ENCODE results near the gene AKAP9. TPM values are rescaled to one million over a fixed set of nuclear protein-coding genes. Genes with fewer than 3 reads are reported as not detected.
"Not testable (repeated sequence)": the region's sequence is repeated elsewhere in the genome, so short reads cannot be mapped to it uniquely, and the experiment has no call there.

Gene AKAP9
- total and polyA plus RNA-seq, 4 donors: 14.6 to 97.7 (median 57.0) TPM

- no peak for DNase-seq (ENCODE audit: low spot score)
- H3K9ac ChIP-seq (ENCODE audit: low read depth in 1 of 2, low read length in 2 of 2): no peak overlapping the region
- no peaks in the 10 kb centered on the region for H3K9me3 ChIP-seq (ENCODE audit: control insufficient read depth in 4 of 4, low read length in 3 of 4)
- H3K27ac ChIP-seq (ENCODE audit: low read depth in 1 of 2, low read length in 2 of 2): no peak overlapping the region
- no peaks in the 10 kb centered on the region for H3K36me3 ChIP-seq (ENCODE audit: control insufficient read depth in 4 of 4, insufficient read depth in 3 of 4, low read depth in 1 of 4, low read length in 3 of 4)
- no peak for TF ChIP-seq FOXA1 (IDR thresholded peaks at IDR 0.05)
- TF ChIP-seq CTCF (IDR thresholded peaks at IDR 0.05; ENCODE audit: low read depth, low read length, missing input control): no peak
- no peak for TF ChIP-seq JUND (IDR thresholded peaks at IDR 0.05)
- no peak for TF ChIP-seq YY1 (IDR thresholded peaks at IDR 0.05)
- no peak for TF ChIP-seq SP1 (IDR thresholded peaks at IDR 0.05)
- H3K4me1 ChIP-seq (ENCODE audit: control insufficient read depth in 4 of 4, insufficient read depth in 4 of 4, low read length in 3 of 4): no peaks in the 10 kb centered on the region
- WGBS: 98% methylated on average over 2 of the region's 2 CpGs
- no peak overlapping the region for H3K4me3 ChIP-seq (ENCODE audit: low read depth in 1 of 3, low read length in 3 of 3)
- H3K27me3 ChIP-seq (ENCODE audit: control insufficient read depth in 4 of 4, insufficient read depth in 4 of 4, low read length in 3 of 4): no peaks in the 10 kb centered on the region
These were observed 21.2 kb downstream of the AKAP9 start for GRCh38 chr7:91961816-91962215.

DNA sequence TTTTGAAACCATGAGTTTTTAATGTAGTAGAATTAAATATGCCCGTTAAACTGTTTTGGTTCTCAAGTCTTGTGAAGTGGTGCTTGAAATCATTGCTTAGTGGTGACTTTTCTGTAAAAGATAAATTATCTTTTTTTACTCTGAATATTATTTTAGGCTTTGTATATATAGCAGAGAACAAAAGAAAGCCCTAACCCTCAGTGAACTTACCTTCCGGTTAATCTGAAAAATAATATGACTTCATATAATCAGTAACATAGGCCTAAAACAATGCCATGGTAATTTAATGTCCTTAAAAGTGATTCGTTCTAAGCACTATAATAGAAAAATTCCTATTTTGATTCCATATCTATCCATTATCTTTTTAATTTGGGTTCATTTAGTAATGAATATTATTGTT lies 21.8 kb downstream of the AKAP9 start:
- Histone ChIP-seq H3K27ac (ENCODE audit: low read depth in 1 of 2, low read length in 2 of 2) (no peak overlapping the region), H3K4me1 (ENCODE audit: control insufficient read depth in 4 of 4, insufficient read depth in 4 of 4, low read length in 3 of 4) (no peaks in the 10 kb centered on the region), H3K9me3 (ENCODE audit: control insufficient read depth in 4 of 4, low read length in 3 of 4) (no peaks in the 10 kb centered on the region), H3K36me3 (ENCODE audit: control insufficient read depth in 4 of 4, insufficient read depth in 3 of 4, low read depth in 1 of 4, low read length in 3 of 4) (no peaks in the 10 kb centered on the region), H3K9ac (ENCODE audit: low read depth in 1 of 2, low read length in 2 of 2) (no peak overlapping the region), H3K27me3 (ENCODE audit: control insufficient read depth in 4 of 4, insufficient read depth in 4 of 4, low read length in 3 of 4) (no peaks in the 10 kb centered on the region), H3K4me3 (ENCODE audit: low read depth in 1 of 3, low read length in 3 of 3) (no peak overlapping the region)
- no peak for DNase-seq (ENCODE audit: low spot score)
- 91% methylated on average over 3 of the region's 3 CpGs for WGBS
- TF ChIP-seq HNF4A (conservative IDR thresholded peaks at IDR 0.05): no peak
- no peak for TF ChIP-seq TAF1 (conservative IDR thresholded peaks at IDR 0.05)
- TF ChIP-seq, protein P1, sequence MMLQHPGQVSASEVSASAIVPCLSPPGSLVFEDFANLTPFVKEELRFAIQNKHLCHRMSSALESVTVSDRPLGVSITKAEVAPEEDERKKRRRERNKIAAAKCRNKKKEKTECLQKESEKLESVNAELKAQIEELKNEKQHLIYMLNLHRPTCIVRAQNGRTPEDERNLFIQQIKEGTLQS (IDR thresholded peaks at IDR 0.05): no peak
- no peak for TF ChIP-seq RAD21 (IDR thresholded peaks at IDR 0.05)

DNA sequence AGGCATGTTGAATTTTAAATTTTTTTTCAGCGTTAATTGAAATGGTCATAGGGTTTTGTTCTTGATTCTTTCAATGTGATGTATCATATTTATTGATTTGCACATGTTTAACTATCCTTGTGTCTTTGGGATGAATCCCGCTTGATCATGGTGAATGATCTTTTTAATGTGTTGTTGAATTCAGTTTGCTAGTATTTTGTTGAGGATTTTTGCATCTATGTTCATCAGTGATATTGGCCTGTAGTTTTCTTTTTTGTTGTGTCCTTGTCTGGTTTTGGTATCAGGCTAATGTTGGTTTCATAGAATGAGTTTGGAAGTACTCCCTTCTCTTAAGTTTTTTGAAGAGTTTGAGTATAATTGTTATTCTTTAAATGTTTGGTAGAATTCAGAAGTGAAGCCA lies 26.9 kb downstream of the AKAP9 start:
- not testable (repeated sequence) for H3K4me3 ChIP-seq (ENCODE audit: low read depth in 1 of 3, low read length in 3 of 3); H3K9me3 ChIP-seq (ENCODE audit: control insufficient read depth in 4 of 4, low read length in 3 of 4)
- 99% methylated on average over 2 of the region's 2 CpGs for WGBS

GRCh38 chr7:91973639-91974038 lies 33.0 kb downstream of the AKAP9 start:
- H3K36me3 ChIP-seq (ENCODE audit: control insufficient read depth in 4 of 4, insufficient read depth in 3 of 4, low read depth in 1 of 4, low read length in 3 of 4): peaks cover 0 to 3% (median 3%) of the 10 kb centered on the region in 4 donors
- no peak overlapping the region for H3K27ac ChIP-seq (ENCODE audit: low read depth in 1 of 2, low read length in 2 of 2)
- peaks cover 0 to 4% (median 0%) of the 10 kb centered on the region in 4 donors for H3K4me1 ChIP-seq (ENCODE audit: control insufficient read depth in 4 of 4, insufficient read depth in 4 of 4, low read length in 3 of 4)
- no peak for DNase-seq (ENCODE audit: low spot score)
- no peak overlapping the region for H3K4me3 ChIP-seq (ENCODE audit: low read depth in 1 of 3, low read length in 3 of 3)
- no peak overlapping the region for H3K9ac ChIP-seq (ENCODE audit: low read depth in 1 of 2, low read length in 2 of 2)
- H3K27me3 ChIP-seq (ENCODE audit: control insufficient read depth in 4 of 4, insufficient read depth in 4 of 4, low read length in 3 of 4): no peaks in the 10 kb centered on the region
- H3K9me3 ChIP-seq (ENCODE audit: control insufficient read depth in 4 of 4, low read length in 3 of 4): no peaks in the 10 kb centered on the region
- 73% methylated on average over 5 of the region's 5 CpGs for WGBS
- TF ChIP-seq, protein P2, sequence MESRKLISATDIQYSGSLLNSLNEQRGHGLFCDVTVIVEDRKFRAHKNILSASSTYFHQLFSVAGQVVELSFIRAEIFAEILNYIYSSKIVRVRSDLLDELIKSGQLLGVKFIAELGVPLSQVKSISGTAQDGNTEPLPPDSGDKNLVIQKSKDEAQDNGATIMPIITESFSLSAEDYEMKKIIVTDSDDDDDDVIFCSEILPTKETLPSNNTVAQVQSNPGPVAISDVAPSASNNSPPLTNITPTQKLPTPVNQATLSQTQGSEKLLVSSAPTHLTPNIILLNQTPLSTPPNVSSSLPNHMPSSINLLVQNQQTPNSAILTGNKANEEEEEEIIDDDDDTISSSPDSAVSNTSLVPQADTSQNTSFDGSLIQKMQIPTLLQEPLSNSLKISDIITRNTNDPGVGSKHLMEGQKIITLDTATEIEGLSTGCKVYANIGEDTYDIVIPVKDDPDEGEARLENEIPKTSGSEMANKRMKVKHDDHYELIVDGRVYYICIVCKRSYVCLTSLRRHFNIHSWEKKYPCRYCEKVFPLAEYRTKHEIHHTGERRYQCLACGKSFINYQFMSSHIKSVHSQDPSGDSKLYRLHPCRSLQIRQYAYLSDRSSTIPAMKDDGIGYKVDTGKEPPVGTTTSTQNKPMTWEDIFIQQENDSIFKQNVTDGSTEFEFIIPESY (IDR thresholded peaks at IDR 0.05): no peak

More for the DNA sequence above, 26.9 kb downstream of the AKAP9 start:
- H3K27me3 ChIP-seq (ENCODE audit: control insufficient read depth in 4 of 4, insufficient read depth in 4 of 4, low read length in 3 of 4); DNase-seq (ENCODE audit: low spot score); H3K4me1 ChIP-seq (ENCODE audit: control insufficient read depth in 4 of 4, insufficient read depth in 4 of 4, low read length in 3 of 4); H3K36me3 ChIP-seq (ENCODE audit: control insufficient read depth in 4 of 4, insufficient read depth in 3 of 4, low read depth in 1 of 4, low read length in 3 of 4); H3K27ac ChIP-seq (ENCODE audit: low read depth in 1 of 2, low read length in 2 of 2); H3K9ac ChIP-seq (ENCODE audit: low read depth in 1 of 2, low read length in 2 of 2): not testable (repeated sequence)
